OCI-M1 (cell line): ENCODE results near the gene GTF2A1L.
"Not testable (repeated sequence)": the region's sequence is repeated elsewhere in the genome, so short reads cannot be mapped to it uniquely, and the experiment has no call there.

Experiments
- DNase-seq: peaks from one replicate; lab custom pipeline; 2025; lab: John Stamatoyannopoulos, UW

Gene GTF2A1L

GRCh38 chr2:48617618-48618017, at the start of gene GTF2A1L:
TSS of gene GTF2A1L (plus strand) at chr2:48617856. CDS start at chr2:48617875, 19 bp downstream.
- DNase-seq, result no peak

GRCh38 chr2:48568547-48568946, 49.1 kb upstream of the GTF2A1L start:
- DNase-seq, result peak; percentile 55

GRCh38 chr2:48569433-48569832, 48.2 kb upstream of the GTF2A1L start:
- no peak for DNase-seq

- no peak for DNase-seq
These were observed 44.8 kb upstream of the GTF2A1L start for GRCh38 chr2:48572816-48573215.

- peak; percentile 33 for DNase-seq
These were observed 43.0 kb upstream of the GTF2A1L start for GRCh38 chr2:48574353-48575287.

GRCh38 chr2:48578313-48578712, 39.3 kb upstream of the GTF2A1L start:
- DNase-seq, result peak; percentile 49

- no peak for DNase-seq
These were observed 33.7 kb upstream of the GTF2A1L start for GRCh38 chr2:48583961-48584360.

GRCh38 chr2:48584551-48584950, 33.1 kb upstream of the GTF2A1L start:
- DNase-seq, result no peak

GRCh38 chr2:48586433-48586832, 31.2 kb upstream of the GTF2A1L start:
- DNase-seq, result no peak

- no peak for DNase-seq
These were observed 30.1 kb upstream of the GTF2A1L start for GRCh38 chr2:48587560-48587959.

- DNase-seq, result no peak
These were observed 29.7 kb upstream of the GTF2A1L start for GRCh38 chr2:48587961-48588360.

GRCh38 chr2:48588745-48589144, 28.9 kb upstream of the GTF2A1L start:
- no peak for DNase-seq

GRCh38 chr2:48589170-48589767, 28.4 kb upstream of the GTF2A1L start:
- DNase-seq, result peak; percentile 72

GRCh38 chr2:48590017-48590416, 27.6 kb upstream of the GTF2A1L start:
- DNase-seq, result no peak

GRCh38 chr2:48592067-48592466, 25.6 kb upstream of the GTF2A1L start:
- DNase-seq, result no peak

- not testable (repeated sequence) for DNase-seq
These were observed 20.9 kb upstream of the GTF2A1L start for GRCh38 chr2:48596751-48597150.

GRCh38 chr2:48597492-48597891, 20.2 kb upstream of the GTF2A1L start:
- no peak for DNase-seq

- DNase-seq, result peak; percentile 85
These were observed 17.3 kb upstream of the GTF2A1L start for GRCh38 chr2:48600204-48600813.

- no peak for DNase-seq
These were observed 16.7 kb upstream of the GTF2A1L start for GRCh38 chr2:48600917-48601316.

- DNase-seq, result peak; percentile 68
These were observed 16.3 kb upstream of the GTF2A1L start for GRCh38 chr2:48601349-48601748.

GRCh38 chr2:48605482-48606175, 12.0 kb upstream of the GTF2A1L start:
- peak; percentile 94 for DNase-seq

GRCh38 chr2:48607307-48608014, 10.2 kb upstream of the GTF2A1L start:
- peak; percentile 62 for DNase-seq
